T47D (cell line): ENCODE data around the gene CAPN8.

Source experiments
- DNase-seq, 2 experiments: peaks; one replicate each; pipeline versions ENCODE4 v3.0.0 to v3.0.0-alpha.2; 2011 to 2012; ENCODE audit warnings: low read depth in 1 of 2, low spot score in 1 of 2
- JUND ChIP-seq: IDR thresholded peaks from 2 replicates; pipeline ENCODE4 v1.6.1; 2012; ENCODE audit warnings: low read depth
- in situ Hi-C: cut with HindIII; loops from 2 replicates; pipeline ENCODE4 v1.10.0; 2016; ENCODE audit warnings: low sequenced_read_pairs, low pct_unique_long_range_greater_than_20kb

CAPN8 gene

GRCh38 chr1:223695014-223695548 is 29.6 kb upstream of the CAPN8 start:
- in situ Hi-C loops: no loop called here
- TF ChIP-seq JUND: no peak
- DNase-seq: no peak

- in situ Hi-C loops: no loop called here
- TF ChIP-seq JUND: no peak
- no peak for DNase-seq
Measured at GRCh38 chr1:223691121-223691520, 25.6 kb upstream of the CAPN8 start.

- no peak for TF ChIP-seq JUND
- in situ Hi-C loops: no loop called here
- no peak for DNase-seq
Measured at GRCh38 chr1:223684488-223684792, 18.9 kb upstream of the CAPN8 start.

GRCh38 chr1:223683586-223684487 is 18.3 kb upstream of the CAPN8 start:
- DNase-seq: peak; percentile 55 to 84
- in situ Hi-C loops: no loop called here
- no peak for TF ChIP-seq JUND

- no peak for TF ChIP-seq JUND
- DNase-seq: no peak
- in situ Hi-C loops: no loop called here
Measured at GRCh38 chr1:223682502-223682901, 17.0 kb upstream of the CAPN8 start.

- in situ Hi-C loops: no loop called here
Measured at GRCh38 chr1:223680188-223680587, 14.7 kb upstream of the CAPN8 start.

GRCh38 chr1:223678841-223679240 is 13.3 kb upstream of the CAPN8 start:
- no peak for TF ChIP-seq JUND
- DNase-seq: no peak
- in situ Hi-C loops: no loop called here

More at GRCh38 chr1:223680188-223680587, 14.7 kb upstream of the CAPN8 start:
- DNase-seq: no peak
- TF ChIP-seq JUND: no peak

DNA sequence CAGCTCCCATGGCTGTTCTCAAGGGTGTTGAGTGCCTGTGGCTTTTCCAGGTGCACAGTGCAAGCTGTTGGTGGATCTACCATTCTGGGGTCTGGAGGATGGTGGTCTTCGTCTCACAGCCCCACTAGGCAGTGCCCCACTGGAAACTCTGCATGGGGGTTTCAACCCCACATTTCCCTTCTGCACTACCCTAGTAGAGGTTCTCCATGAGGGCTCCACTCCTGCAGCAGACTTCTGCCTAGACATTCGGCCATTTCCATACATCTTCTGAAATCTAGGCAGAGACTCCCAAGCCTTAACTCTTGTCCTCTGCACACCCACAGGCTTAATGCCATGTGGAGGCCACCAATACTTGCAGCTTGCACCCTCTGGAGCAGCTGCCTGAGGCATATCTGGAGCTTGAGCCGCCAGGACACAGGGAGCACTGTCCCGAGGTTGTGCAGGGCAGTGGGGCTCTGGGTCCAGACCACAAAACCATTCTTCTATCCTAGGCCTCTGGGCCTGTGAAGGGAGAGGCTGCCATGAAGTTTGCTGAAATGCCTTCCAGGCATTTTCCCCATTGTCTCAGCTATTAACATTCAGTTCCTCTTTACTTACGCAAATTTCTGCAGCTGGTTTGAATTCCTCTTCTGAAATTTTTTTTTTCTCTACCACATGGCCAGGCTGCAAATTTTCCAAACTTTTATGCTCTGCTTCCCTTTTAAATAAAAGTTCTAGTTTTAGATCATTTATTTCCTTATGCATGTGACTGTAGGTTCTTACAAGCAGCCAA is 8.8 kb upstream of the CAPN8 start:
- DNase-seq: no peak
- in situ Hi-C loops: no loop called here
- TF ChIP-seq JUND: no peak

DNA sequence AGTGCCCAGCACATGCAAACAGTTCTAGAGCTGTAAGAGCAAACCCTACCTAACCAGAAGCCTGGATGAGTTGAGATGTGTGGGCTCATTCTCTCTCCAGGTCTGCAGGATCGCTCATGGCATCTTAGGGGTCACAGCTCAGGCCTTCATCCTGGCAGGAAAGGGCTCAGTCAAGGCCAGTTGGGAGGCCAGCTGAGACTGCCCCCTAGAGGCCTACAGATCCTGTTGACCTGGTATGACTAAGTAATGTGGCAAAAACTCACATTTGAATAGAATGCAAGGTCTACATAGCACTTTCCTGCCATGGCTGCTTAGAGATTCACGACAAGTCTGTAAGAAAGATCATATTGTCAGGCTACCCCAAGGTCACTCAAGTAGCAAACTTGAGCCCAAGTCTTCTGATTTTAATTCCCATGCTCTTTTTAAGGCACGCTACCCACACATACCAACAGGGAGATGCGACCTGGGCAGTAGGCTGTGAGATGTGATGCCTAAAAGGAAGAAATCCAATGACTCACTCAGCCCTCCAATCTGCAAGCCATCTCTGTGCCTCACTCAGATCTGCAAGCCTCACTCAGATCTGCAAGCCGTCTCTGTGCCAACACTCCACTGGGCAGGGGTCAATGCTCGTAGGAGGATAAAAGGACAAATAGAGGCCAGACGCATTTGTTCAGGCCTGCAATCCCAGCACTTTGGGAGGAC is 5.1 kb upstream of the CAPN8 start:
- DNase-seq: peak in 1 of 2 experiments; percentile 68
- no peak for TF ChIP-seq JUND
- in situ Hi-C loops: no loop called here

GRCh38 chr1:223669003-223669795 is 3.7 kb upstream of the CAPN8 start:
- no peak for DNase-seq
- TF ChIP-seq JUND: no peak
- in situ Hi-C loops: no loop called here

DNA sequence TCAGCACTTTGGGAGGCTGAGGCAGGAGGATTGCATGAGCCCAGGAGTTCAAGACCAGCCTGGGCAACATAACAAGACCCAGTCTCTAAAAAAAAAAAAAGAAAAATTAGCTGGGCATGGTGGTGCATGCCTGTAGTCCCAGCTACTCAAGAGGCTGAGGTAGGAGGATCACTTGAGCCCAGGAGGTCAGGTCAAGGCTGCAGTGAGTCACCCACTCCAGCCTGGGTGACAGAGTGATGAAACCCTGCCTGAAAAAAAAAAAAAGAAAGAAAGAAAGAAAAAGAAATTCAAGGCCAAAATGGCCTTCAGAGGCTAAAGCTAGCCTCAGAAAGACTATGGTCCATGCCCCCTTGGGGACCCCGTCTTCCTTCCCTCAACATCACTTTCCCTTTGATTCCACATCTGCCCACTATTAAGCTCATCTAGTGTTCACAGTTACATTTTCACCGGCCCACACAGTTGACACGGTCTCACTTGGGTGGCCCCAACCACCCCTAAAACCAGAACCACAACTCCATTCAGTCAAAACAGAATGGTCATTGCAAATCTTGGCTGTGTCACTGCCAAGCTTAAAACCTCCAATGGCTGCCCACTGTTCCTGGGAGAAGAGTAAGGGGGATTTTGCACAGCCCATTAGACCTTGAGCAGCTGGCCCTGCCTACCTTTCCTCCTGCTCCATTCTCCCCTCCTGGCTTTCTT is 2.1 kb upstream of the CAPN8 start:
- in situ Hi-C loops: no loop called here
- no peak for TF ChIP-seq JUND
- DNase-seq: no peak
